Thyroid gland (tissue), 4 donors: ENCODE results near the gene HEXD.
"Not testable (repeated sequence)": the region's sequence is repeated elsewhere in the genome, so short reads cannot be mapped to it uniquely, and the experiment has no call there.

ENCODE experiments used
- CTCF ChIP-seq, 6 experiments: fragments of 200-600 bp in 3 of 6; fragments of 450-650 bp in 3 of 6; sonication (generic) in 3 of 6; IDR thresholded peaks; one replicate each; pipeline ENCODE4 v1.5.1; 2016 to 2019; ENCODE audit warnings: antibody characterized with exemption in 6 of 6, mild to moderate bottlenecking in 2 of 6, inconsistent platforms in 1 of 6, moderate library complexity in 1 of 6
- POLR2A ChIP-seq, 2 donors: fragments of 450-650 bp; IDR thresholded peaks; one replicate each; pipeline ENCODE4 v1.6.1; 2017; ENCODE audit warnings: antibody characterized with exemption in 2 of 2, mild to moderate bottlenecking in 2 of 2, moderate library complexity in 1 of 2

GRCh38 chr17:82382220-82382932, 35.8 kb upstream of the HEXD start:
- not testable (repeated sequence) for TF ChIP-seq POLR2A, CTCF (IDR thresholded peaks at IDR 0.05)
